Hippocampal formation (tissue), 2 donors: Measurements from ENCODE around the gene AATK.

Source experiments
- DNase-seq, 2 donors: peaks; one replicate each; lab custom pipeline; 2025; lab: John Stamatoyannopoulos, UW

Gene AATK

DNA sequence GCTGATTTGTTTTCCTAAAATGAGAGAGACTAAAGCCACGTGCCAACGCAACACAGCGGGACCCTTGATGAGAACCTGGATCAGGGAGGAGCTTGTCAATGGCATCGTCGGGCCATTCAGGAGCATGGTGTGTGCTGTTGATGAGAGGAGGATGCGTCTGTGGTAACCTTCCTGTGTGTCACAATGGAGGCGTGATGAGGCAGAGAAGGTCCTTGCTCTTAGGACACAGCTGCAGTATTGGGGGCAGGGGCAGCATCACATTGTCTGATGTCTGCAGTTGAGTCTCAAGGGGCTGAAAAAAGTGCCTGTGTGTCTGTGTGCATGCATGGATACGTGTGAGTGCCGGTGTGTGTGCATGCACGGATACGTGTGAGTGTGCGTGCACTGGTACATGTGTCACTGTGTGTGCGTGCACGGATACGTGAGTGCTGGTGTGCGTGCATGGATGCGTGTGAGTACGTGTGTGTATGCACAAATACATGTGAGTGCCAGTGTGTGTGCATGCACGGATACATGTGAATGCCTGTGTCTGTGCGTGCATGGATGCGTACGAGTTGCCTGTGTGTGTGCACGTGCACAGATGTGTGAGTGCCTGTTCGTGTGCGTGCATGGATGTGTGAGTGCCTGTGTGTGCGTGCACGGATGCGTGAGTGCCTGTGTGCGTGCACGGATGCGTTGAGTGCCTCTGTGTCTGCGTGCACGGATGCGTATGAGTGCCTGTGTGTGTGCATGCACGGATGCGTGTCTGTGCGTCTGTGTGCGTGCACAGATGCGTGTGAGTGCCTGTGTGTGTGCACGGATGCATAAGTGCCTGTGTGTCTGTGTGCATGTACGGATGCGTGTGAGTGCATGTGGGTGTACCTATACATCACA lies 91.8 kb downstream of the AATK start:
- no peak for DNase-seq

DNA sequence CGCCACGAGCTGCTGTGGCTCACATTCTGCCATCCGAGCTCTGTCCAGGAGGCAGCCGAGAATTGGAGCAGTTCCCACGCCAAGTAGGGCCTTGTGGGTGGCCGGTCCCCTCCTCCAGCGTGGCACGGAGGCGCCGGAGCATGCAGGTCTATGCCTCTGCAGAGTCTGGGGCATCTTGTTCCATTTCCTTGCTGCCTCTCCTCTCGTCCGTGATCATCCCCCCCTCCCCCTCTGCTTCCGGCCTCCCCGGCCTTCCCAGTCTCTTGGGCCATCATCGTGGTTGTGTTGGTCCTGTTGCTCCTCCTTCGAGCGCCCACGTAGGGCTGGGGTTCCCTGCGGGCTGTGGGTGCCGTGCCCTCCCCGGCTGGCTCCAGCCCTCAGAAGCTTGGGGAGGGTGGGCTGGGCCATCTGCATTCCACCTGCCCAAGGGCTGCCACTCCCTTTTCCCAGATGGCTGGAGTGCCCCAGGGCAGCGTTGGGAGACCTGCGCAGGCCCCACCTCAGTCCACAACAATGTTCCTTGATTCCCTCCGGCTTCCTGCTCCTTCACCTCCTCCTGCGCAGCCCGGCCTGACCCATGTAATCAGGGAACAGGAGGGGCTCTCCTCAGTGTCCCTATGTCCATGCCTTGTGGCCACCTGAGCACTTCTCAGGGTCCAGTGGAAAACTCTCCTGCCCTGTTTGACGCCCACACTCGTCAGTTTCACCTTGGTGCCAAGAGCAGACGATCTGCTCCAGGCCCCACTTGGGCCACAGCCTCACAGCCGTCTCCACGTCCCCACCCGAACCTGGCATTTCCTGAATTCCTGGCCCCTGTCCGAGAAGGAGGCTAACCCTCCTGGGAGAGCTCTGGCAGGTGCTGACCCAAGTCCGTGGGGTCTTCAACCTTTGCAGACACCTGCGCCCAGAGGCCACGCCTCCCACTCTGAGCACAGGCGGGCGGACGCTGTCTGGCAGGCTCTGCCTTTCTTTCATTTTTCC lies 94.0 kb downstream of the AATK start:
- no peak for DNase-seq

DNA sequence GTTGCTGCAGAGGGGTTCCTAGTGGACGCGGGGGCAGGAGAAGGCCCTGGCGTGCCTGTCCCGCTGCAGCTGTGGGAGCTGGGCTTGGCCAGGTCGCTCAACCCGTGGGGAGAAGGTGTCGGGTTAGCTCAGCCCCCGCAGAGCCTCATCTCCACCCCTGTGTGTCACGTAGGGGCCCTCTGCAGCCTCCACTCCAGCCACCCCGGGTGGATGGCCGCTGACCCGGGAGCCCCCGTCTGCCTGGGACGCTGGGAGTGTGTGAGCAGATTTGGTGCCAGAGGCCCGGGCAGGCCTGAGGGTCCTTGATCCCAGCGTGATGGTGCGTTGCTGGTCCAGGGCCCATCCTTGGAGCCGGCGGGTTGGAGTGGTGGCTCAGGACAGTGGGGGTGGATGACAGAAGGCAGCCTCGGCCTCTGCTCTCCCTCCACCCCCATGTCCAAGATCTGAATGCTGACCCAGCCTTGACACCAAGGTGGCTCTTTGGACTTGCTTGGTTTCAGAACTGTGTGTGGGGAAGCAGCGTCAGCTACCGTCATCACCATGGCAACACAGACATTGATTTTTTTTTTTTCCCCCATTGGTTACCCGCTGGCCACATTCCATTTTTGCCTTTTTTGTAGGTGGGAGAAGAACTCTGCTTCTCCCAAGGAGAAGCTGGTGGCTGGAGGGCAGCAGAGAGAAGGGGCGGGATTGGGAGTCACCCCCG lies 95.3 kb downstream of the AATK start:
- DNase-seq = no peak

DNA sequence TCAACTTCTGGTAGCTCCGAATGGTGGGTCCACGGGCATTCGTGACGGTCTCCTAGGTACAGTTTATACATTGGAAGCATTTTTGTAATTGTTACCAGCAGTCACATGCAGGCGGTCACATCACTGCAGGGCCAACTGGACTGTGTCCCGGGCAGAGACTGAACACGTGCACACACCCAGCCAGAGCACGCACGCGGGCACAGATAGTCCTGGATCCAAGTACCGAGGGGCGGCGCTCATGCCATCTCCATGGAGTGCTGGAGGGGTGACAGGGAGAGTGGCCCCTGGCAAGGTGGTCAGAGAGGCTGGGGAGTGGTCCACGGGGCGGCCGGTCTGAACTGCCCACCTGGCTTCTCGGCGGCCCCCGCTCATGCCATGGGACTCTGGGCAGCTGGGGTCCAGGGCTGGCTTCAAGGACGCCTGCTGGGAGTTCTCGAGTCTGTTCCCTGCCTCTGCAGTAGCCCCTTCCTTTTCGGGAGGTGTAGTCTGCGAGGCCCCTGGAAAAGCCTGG lies 96.8 kb downstream of the AATK start:
- no peak for DNase-seq

DNA sequence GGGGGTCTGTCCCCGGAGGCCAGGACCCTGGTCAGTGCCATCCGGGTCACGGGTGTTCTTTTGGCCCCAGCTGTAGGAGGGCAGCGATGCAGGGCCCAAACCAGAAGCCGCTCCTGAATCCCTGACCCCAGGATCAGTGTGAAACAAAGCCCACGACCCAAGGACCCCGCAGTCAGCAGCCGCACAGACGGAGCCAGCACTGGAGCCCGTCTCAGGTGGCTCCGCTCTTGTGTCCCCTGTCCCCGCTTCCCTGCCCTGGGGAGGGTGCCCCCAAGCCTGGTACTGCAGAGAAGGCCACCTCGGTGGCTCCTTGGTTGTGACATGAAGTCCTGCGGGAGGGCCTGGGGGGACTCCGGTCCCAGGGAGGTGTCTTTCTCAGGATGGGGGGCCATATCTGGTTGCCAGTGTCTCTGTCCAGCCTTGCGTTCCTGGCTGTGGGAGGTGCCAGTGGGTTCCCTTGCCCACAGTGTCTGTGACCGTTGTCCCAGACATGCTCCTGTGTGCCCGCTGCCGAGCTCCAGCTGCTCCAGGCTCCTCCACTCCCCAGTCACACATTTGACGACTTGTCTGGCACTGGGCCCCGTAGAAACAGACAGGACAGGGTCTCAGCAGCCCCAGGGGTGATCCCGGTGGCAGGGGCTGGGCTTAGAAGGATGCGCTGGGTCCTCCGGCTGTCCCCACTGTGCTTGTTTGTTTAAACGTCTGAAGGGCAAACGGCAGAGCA lies 97.4 kb downstream of the AATK start:
- DNase-seq = no peak

DNA sequence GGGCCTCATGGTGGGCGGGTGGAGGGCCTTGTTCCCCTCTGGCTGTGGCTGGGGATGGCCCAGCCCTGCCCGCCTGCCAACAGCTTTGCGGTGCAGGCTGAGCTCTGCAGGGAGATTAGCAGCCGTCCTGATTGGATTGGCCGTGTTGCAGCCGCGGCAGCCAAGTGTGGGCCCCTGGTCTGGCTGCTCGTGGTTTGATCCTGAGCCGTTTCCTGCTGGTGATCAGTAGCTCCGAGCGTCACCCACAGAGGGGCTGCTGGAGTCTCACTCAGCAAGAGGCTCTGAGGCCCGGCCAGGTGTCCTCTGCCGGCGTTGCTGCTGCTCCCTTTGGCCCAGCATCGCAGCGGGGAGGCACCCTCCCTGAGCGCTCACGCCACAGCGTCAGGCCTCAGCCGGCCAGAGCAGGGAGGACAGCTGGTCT lies 98.6 kb downstream of the AATK start:
- no peak for DNase-seq
